Globus pallidus (tissue), 1 donor: ENCODE measurements around the gene NT5C1A.

Experiments used
- DNase-seq: peaks from one replicate; pipeline ENCODE4 v3.0.0-alpha.2; 2015; ENCODE audit warnings: low spot score

Gene NT5C1A

GRCh38 chr1:39689635-39690034 lies 17.7 kb upstream of the NT5C1A start:
- DNase-seq: no peak

- DNase-seq: no peak
Measured at GRCh38 chr1:39689214-39689613, 17.3 kb upstream of the NT5C1A start.

- DNase-seq: no peak
Measured at GRCh38 chr1:39688706-39689105, 16.8 kb upstream of the NT5C1A start.

GRCh38 chr1:39687243-39687642 lies 15.3 kb upstream of the NT5C1A start:
- DNase-seq: no peak

GRCh38 chr1:39685071-39685470 lies 13.2 kb upstream of the NT5C1A start:
- DNase-seq: no peak

GRCh38 chr1:39684313-39684664 lies 12.4 kb upstream of the NT5C1A start:
- no peak for DNase-seq

GRCh38 chr1:39683591-39684312 lies 11.8 kb upstream of the NT5C1A start:
- DNase-seq: no peak

- no peak for DNase-seq
Measured at GRCh38 chr1:39681999-39682398, 10.1 kb upstream of the NT5C1A start.

GRCh38 chr1:39681294-39681693 lies 9.4 kb upstream of the NT5C1A start:
- no peak for DNase-seq

GRCh38 chr1:39680751-39681150 lies 8.8 kb upstream of the NT5C1A start:
- DNase-seq: no peak

GRCh38 chr1:39679821-39680220 lies 7.9 kb upstream of the NT5C1A start:
- no peak for DNase-seq

- DNase-seq: no peak
Measured at GRCh38 chr1:39678889-39679288, 7.0 kb upstream of the NT5C1A start.

- DNase-seq: no peak
Measured at GRCh38 chr1:39677645-39678044, 5.7 kb upstream of the NT5C1A start.

GRCh38 chr1:39676948-39677548 lies 5.1 kb upstream of the NT5C1A start:
- DNase-seq: no peak

GRCh38 chr1:39675220-39675619 lies 3.3 kb upstream of the NT5C1A start:
- DNase-seq: no peak

GRCh38 chr1:39673215-39673614 lies 1.3 kb upstream of the NT5C1A start:
- no peak for DNase-seq

GRCh38 chr1:39672551-39672947 lies 642 bp upstream of the NT5C1A start:
- DNase-seq: no peak

- peak; percentile 43 for DNase-seq
Measured at GRCh38 chr1:39671433-39671792, 494 bp downstream of the NT5C1A start.

- DNase-seq: no peak
Measured at GRCh38 chr1:39670689-39671088, 1.2 kb downstream of the NT5C1A start.

- DNase-seq: no peak
Measured at GRCh38 chr1:39668894-39669293, 3.0 kb downstream of the NT5C1A start.

- peak; percentile 44 for DNase-seq
Measured at GRCh38 chr1:39668111-39668510, 3.8 kb downstream of the NT5C1A start.

GRCh38 chr1:39666772-39667171 lies 5.1 kb downstream of the NT5C1A start:
- DNase-seq: no peak

GRCh38 chr1:39663559-39663958 lies 8.3 kb downstream of the NT5C1A start:
- DNase-seq: no peak

- no peak for DNase-seq
Measured at GRCh38 chr1:39662861-39663260, 9.0 kb downstream of the NT5C1A start.
